ENCODE results near the gene ERBB4. TPM values are rescaled to one million over a fixed set of nuclear protein-coding genes. Genes with fewer than 3 reads are reported as not detected.

ERBB4 gene
- total and polyA plus RNA-seq, 9 donors, result 0.08 to 22.3 (median 1.2) TPM

DNA sequence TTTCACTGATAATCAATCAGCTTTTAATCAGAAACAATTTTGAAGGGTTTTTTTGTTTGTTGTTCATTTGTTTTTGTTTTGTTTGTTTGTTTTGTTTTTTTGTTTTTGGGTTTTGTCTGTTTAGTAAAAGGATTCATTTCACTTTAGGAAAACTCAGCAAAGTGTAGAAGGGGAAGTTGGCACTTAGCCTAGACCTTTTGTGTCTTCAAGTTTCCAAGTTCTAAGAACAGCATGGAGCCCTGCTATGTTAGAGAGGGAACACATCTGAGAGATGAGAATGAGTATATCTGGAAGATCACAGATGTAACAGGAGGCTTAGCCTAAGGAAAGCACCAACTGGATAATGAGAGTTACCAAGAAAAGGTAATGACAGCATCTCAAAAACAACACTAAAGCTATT is 501.5 kb downstream of the ERBB4 start:
- H3K9me3 ChIP-seq, result no peaks in the 10 kb centered on the region
- H3K4me1 ChIP-seq (ENCODE audit: insufficient read depth), result no peaks in the 10 kb centered on the region
- intact Hi-C loops (cut with DNase I), result no loop called here
- DNase-seq, result no peak
- TF ChIP-seq POLR2A (IDR thresholded peaks at IDR 0.05) (no peak), CTCF (IDR thresholded peaks at IDR 0.05) (no peak), EP300 (IDR thresholded peaks at IDR 0.05) (no peak)
- no peaks in the 10 kb centered on the region for H3K27me3 ChIP-seq
- H3K36me3 ChIP-seq, result no peaks in the 10 kb centered on the region
- no peak overlapping the region for H3K4me3 ChIP-seq
- no peak overlapping the region for H3K27ac ChIP-seq

GRCh38 chr2:212034841-212035585 is 503.6 kb downstream of the ERBB4 start:
- Histone ChIP-seq H3K4me3 (no peak overlapping the region), H3K27ac (no peak overlapping the region), H3K27me3 (no peaks in the 10 kb centered on the region), H3K36me3 (no peaks in the 10 kb centered on the region), H3K4me1 (ENCODE audit: insufficient read depth) (no peaks in the 10 kb centered on the region), H3K9me3 (no peaks in the 10 kb centered on the region)
- intact Hi-C loops (cut with DNase I), result no loop called here
- DNase-seq, result no peak
- TF ChIP-seq POLR2A (IDR thresholded peaks at IDR 0.05) (no peak), EP300 (IDR thresholded peaks at IDR 0.05) (no peak), CTCF (IDR thresholded peaks at IDR 0.05) (no peak)
- 69 to 74% (median 72%) methylated on average over 4 of the region's 4 CpGs for WGBS, 3 donors

DNA sequence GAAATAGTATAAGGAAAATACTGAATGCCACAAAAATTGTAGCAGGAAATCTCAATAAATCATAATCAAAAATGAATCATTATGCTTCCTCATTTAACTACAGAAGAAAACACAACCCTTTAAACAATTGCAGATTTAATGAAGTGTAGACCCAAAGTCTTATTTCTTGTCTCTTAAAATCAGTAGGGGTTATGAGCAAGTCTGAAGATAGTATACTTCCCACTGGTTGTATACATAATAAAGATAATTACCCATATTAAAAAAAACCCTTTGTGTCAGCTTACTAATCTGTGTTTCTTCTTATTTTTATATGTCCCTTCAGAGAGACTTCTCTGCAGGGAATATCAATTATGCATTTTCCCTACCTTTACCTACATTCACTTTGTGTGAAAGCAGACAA is 504.7 kb downstream of the ERBB4 start:
- no peak overlapping the region for H3K4me3 ChIP-seq
- H3K9me3 ChIP-seq, result no peaks in the 10 kb centered on the region
- no peaks in the 10 kb centered on the region for H3K36me3 ChIP-seq
- intact Hi-C loops (cut with DNase I), result no loop called here
- no peak for DNase-seq
- H3K27ac ChIP-seq, result no peak overlapping the region
- H3K27me3 ChIP-seq, result no peaks in the 10 kb centered on the region
- no peaks in the 10 kb centered on the region for H3K4me1 ChIP-seq (ENCODE audit: insufficient read depth)
- no peak for TF ChIP-seq CTCF (IDR thresholded peaks at IDR 0.05)
- TF ChIP-seq EP300 (IDR thresholded peaks at IDR 0.05), result no peak
- TF ChIP-seq POLR2A (IDR thresholded peaks at IDR 0.05), result no peak

DNA sequence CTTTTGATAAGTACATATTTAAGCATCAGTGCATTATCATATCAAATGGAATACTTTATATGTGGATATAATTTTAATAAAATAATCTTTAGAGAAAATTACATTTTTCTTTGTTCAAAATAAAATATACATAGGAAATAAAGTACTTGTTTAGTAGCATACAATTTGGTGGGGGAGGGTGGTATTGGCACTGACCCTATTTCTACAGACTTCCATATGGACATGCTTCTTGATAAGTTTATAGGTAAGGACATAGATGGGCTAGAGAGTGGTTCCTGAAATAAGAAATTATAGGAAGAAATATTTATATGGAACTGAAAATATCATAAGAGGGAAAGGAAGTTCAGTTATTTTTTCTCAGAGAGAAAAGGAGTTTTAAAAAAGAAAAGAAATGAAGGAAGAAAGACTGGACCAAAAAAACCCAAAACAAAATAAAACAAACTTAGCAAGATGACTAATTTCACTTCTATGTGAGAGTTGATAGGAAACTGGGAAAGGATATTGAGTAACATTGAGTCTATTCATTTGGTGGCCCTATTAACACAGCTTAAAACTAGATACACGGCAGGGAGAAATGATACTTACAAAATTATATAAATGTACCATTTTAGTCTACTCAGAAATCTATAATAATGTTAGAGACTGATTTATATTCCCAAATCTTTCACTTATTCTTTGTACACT is 505.9 kb downstream of the ERBB4 start:
- Histone ChIP-seq H3K27ac (no peak overlapping the region), H3K4me3 (no peak overlapping the region), H3K27me3 (no peaks in the 10 kb centered on the region), H3K9me3 (no peaks in the 10 kb centered on the region), H3K4me1 (ENCODE audit: insufficient read depth) (no peaks in the 10 kb centered on the region), H3K36me3 (no peaks in the 10 kb centered on the region)
- DNase-seq, result no peak
- intact Hi-C loops (cut with DNase I), result no loop called here
- 42 to 60% (median 59%) methylated on average over 1 of the region's 1 CpG for WGBS, 3 donors
- TF ChIP-seq POLR2A (IDR thresholded peaks at IDR 0.05) (no peak), EP300 (IDR thresholded peaks at IDR 0.05) (no peak), CTCF (IDR thresholded peaks at IDR 0.05) (no peak)

Data from ovary (tissue), 9 donors.